NCI-H1105 treated with DMSO at 0.1 percent for 48 hours (cell line): ENCODE results near the gene CAP2.
"Not testable (repeated sequence)": the region's sequence is repeated elsewhere in the genome, so short reads cannot be mapped to it uniquely, and the experiment has no call there.

Experiments
- DNase-seq: peaks from one replicate; lab custom pipeline; 2025; lab: John Stamatoyannopoulos, UW

Gene CAP2

GRCh38 chr6:17501982-17502704, 108.7 kb downstream of the CAP2 start:
- no peak for DNase-seq

GRCh38 chr6:17503051-17503450, 109.7 kb downstream of the CAP2 start:
- DNase-seq = no peak

- DNase-seq = no peak
Observed at GRCh38 chr6:17504005-17504404, 110.6 kb downstream of the CAP2 start.

DNA sequence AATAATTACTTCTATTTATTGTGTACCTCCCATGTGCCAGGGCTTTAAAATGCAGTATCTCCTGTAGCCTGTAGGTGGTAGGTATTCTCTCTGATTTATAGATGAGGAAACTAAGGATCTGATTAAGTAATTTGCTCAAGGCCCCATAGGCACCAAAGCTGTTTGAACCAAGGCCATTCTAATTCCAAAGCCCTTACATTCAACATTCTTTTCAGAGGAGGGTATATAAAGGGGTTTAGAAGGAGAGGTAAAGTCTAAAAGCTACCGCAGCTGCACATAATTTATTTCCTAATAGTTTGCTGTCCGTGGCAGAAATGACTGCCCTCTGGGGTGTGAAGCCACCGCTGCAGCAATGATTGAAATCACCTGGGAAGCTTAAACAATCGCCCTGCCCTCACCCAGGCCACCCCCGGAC, 111.7 kb downstream of the CAP2 start:
- no peak for DNase-seq

- DNase-seq = no peak
Observed at GRCh38 chr6:17505767-17506280, 112.4 kb downstream of the CAP2 start.

DNA sequence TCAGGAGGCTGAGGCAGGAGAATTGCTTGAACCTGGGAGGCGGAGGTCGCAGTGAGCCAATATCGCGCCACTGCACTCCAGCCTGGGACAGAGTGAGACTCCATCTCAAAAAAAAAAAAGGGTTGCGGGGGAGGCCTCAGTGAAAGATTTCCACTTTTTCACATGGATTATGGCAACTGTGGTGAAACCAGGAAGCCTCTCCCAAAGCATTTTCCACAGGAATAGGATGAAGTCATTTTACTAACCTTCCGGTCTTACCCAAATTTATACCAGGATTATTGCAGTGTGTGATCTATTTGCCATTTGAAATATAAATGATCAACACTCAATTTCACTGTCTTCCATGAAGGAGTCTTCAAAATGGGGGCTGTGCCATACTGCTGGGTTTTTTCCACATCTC, 113.1 kb downstream of the CAP2 start:
- DNase-seq = no peak

- DNase-seq = no peak
Observed at GRCh38 chr6:17506962-17507361, 113.6 kb downstream of the CAP2 start.

DNA sequence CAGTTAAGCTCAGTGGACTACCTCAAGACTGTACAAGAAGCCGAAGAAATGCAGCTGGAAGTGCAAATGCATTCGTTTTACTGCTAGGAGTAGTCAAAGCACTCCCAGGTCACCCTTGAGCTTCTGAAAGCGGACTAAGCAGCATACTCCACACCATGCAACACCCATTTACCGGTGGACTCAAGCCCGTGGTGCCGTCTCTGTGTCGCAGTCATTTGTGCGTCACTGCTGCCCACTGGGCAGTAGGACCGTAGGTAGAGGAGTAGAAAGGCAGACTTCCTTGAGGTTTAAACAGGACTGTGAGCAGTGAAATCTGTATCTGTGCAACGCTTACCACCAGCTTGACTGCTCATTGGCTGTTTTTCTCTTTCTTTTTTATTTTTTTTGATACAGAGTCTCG, 117.7 kb downstream of the CAP2 start:
- no peak for DNase-seq

DNA sequence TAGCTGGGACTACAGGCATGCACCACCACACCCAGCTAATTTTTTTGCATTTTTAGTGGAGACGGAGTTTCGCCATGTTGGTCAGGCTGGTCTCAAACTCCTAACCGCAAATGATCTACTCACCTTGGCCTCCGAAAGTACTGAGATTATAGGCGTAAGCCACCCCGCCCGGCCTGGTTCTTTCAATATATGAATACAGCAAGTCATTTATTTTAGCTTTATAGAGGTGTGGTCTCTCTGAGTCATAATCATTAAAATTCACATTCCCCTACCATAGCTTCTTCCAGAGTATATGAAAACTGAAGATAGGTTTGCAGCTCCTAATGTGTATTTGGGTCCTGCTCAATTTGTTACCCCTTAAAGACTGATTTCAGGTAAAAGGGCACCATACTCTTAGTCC, 118.2 kb downstream of the CAP2 start:
- no peak for DNase-seq

- DNase-seq = no peak
Observed at GRCh38 chr6:17519120-17519519, 125.7 kb downstream of the CAP2 start.

DNA sequence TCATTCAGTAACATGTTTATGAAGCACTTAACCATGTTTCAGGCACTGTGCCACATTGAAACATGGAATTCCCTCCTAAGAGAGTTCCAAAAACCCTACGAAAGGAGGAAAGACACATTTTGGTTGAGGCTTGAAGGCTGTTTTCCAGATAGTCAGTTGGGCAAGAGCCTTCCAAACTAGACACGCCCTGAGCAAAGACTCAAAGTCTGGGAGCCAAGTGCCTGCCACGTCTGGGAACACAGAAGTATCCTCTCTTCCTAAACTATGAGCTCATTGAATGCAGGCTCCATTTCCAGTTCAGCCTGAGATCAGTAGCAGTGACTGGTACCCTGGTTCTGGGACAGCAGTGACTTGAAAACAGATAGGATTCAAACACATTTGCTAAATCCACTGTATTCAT, 132.2 kb downstream of the CAP2 start:
- no peak for DNase-seq

DNA sequence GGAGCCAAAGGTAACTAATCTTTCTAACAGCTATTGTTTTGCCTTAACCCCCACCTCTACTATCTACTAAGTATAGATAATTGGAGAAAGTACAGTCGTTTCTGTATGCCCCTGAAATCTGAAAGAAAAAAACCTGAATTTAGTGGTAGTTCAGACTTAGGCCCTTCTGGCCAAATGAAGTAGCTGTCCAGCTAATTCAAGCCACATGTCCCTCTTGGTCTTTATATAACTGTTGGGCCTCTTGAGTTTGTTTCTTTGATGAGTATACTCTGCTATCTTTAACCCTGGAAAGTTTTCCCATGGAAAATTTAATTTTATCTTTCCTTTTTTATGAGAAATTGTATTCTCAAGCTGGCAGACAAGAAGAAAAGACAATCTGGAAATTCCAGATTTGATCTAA, 133.7 kb downstream of the CAP2 start:
- DNase-seq = no peak

DNA sequence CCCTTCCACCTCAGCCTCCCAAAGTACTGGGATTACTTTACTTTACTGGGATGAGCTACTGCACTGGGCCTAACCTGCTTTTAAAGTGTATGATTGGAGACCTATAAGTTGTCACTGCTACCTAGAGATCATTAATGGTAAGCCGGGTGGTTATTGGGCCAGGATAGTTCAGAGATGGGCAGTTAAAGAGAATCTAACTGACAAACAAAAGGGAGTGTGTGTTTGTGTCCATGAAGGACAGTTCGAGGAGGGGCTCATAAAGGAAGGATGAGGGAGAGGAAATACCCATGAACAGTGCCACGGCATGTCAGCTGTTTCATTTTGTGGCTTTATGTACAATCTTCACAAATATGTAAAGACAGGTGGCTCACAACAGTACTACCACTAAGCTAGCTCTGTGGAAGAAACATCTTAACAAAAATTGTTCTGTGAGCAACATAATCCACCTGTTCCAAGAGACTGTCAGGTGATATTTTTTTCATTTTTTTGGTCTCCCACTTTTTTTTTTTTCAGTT, 137.0 kb downstream of the CAP2 start:
- DNase-seq = no peak

DNA sequence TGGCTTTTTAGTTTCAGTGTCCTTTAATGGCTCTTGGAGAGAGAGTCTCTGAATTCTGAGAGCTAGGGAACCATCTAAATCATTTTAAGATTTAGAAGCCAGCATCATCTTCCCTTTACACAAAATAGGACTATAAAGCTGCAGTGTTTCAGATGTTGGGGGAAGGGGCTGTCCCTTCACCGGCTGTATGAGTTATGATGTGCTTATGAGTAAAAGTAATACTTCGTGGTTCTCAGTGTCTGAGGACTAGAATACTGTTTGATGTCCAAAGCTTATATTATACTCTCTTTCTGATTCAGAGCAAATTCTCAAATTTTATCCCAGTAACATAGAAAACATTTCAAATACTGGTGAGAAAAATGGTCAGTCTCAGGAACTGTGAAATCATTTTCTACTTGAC, 143.2 kb downstream of the CAP2 start:
- no peak for DNase-seq

DNA sequence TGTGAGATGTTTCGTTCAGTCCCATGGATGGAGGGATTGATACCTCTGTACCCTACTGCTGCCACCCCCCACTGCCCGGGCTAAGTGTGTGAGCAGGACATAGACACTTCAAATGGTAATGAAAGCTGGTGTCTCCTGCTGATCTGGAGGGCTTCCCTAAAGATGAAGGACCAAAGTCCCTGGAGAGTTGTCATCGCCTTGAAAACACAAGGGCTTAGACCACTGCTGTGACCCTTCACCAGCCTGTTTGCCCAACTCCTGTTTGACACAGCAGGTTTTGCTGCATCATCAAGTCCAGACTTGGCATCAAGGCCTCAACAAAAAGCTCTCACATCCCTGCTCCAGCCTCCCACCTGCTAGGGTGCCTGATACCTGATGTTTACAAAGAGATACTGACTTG, 148.8 kb downstream of the CAP2 start:
- no peak for DNase-seq

GRCh38 chr6:17545681-17546080, 152.3 kb downstream of the CAP2 start:
- not testable (repeated sequence) for DNase-seq

GRCh38 chr6:17551383-17551958, 158.1 kb downstream of the CAP2 start:
- DNase-seq = no peak

DNA sequence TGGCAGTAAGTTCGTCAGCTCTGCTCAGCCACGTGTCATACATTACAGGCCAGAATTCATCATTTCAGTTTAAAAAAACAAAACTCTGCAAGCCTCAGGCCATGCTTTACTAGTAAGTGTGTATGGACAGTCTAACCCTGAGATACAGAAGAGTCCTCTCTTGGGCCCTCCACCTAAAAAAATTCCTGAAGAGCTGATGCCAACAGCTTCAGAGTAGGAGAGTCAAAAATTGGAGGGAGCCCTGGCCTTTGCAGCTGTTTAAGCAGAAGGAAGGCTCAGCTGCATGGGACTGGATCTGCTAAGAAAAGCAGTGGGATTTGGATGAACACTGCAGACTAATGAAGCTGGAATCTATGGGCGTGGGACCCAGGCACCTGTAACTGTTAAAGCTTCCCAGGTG, 159.5 kb downstream of the CAP2 start:
- no peak for DNase-seq

- no peak for DNase-seq
Observed at GRCh38 chr6:17556014-17556413, 162.6 kb downstream of the CAP2 start.

GRCh38 chr6:17562636-17563035, 169.2 kb downstream of the CAP2 start:
- no peak for DNase-seq

DNA sequence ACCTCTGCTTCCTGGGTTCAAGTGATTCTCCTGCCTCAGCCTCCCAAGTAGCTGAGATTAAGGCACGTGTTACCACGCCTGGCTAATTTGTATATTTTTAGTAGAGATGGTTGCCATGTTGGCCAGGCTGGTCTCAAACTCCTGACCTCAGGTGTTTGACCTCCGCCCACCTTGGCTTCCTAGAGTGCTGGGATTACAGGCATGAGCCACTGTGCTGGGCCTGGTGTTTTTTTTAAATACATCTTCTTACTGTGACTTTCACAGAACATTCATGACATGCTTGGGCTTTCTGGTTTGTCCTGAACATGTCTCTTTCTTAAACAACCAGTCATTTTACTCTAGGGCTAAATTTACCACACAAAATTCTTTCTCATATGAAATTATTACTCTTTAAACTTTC, 172.0 kb downstream of the CAP2 start:
- no peak for DNase-seq

- DNase-seq = no peak
Observed at GRCh38 chr6:17574866-17575560, 181.6 kb downstream of the CAP2 start.

- no peak for DNase-seq
Observed at GRCh38 chr6:17577059-17577458, 183.7 kb downstream of the CAP2 start.
